SK-N-SH treated with all-trans-retinoic acid at 6 μM for 48 hours (cell line): ENCODE data around the gene CMC1.

Source experiments
- ATAC-seq: fragments of 200-7000 bp; cut with Tn5 transposase; 3 replicates; pipeline ENCODE4 v1.9.1; 2020; ENCODE audit warnings: mild to moderate bottlenecking, moderate library complexity
- ARNTL ChIP-seq: fragments of 450-650 bp; formaldehyde crosslinking; IDR thresholded peaks from 2 replicates; pipeline ENCODE4 v1.5.0; 2020; ENCODE audit warnings: low read depth, mild to moderate bottlenecking, moderate library complexity, borderline replicate concordance
- BACH2 ChIP-seq: fragments of 250-450 bp; sonication (Bioruptor Pico); IDR thresholded peaks from 2 replicates; pipeline ENCODE4 v1.9.0; 2021; ENCODE audit warnings: mild to moderate bottlenecking, borderline replicate concordance
- CSDC2 ChIP-seq: fragments of 250-450 bp; sonication (Bioruptor Pico); IDR thresholded peaks from 2 replicates; pipeline ENCODE4 v1.5.0; 2020; ENCODE audit warnings: mild to moderate bottlenecking, moderate library complexity
- ESRRG ChIP-seq: fragments of 250-450 bp; sonication (Bioruptor Pico); IDR thresholded peaks from 2 replicates; pipeline ENCODE4 v1.6.1; 2021; ENCODE audit warnings: mild to moderate bottlenecking
- GLIS3 ChIP-seq: fragments of 250-450 bp; sonication (Bioruptor Pico); IDR thresholded peaks from 2 replicates; pipeline ENCODE4 v1.5.0; 2020; ENCODE audit warnings: mild to moderate bottlenecking, moderate library complexity
- ISL1 ChIP-seq: fragments of 250-450 bp; sonication (Bioruptor Pico); IDR thresholded peaks from 2 replicates; pipeline ENCODE4 v2.1.2; 2022; ENCODE audit warnings: mild to moderate bottlenecking, moderate library complexity
- OSR1 ChIP-seq: fragments of 250-450 bp; sonication (Bioruptor Pico); IDR thresholded peaks from 2 replicates; pipeline ENCODE4 v1.8.0; 2022; ENCODE audit warnings: moderate library complexity, mild to moderate bottlenecking, inconsistent platforms
- PPARA ChIP-seq: fragments of 250-450 bp; sonication (Bioruptor Pico); IDR thresholded peaks from 2 replicates; pipeline ENCODE4 v1.5.0; 2020; ENCODE audit warnings: mild to moderate bottlenecking, borderline replicate concordance
- RARB ChIP-seq: fragments of 250-450 bp; sonication (Bioruptor Pico); IDR thresholded peaks from 2 replicates; pipeline ENCODE4 v1.8.0; 2021; ENCODE audit warnings: mild to moderate bottlenecking, moderate library complexity
- SNAI2 ChIP-seq: fragments of 250-450 bp; sonication (Bioruptor Pico); IDR thresholded peaks from 2 replicates; pipeline ENCODE4 v1.5.0; 2020; ENCODE audit warnings: mild to moderate bottlenecking, moderate library complexity
- TCF4 ChIP-seq: fragments of 250-450 bp; sonication (Bioruptor Pico); IDR thresholded peaks from 2 replicates; pipeline ENCODE4 v1.8.0; 2021; ENCODE audit warnings: mild to moderate bottlenecking, moderate library complexity, borderline replicate concordance
- TOX ChIP-seq: fragments of 250-450 bp; sonication (Bioruptor Pico); IDR thresholded peaks from 2 replicates; pipeline ENCODE4 v1.8.0; 2021; ENCODE audit warnings: mild to moderate bottlenecking, moderate library complexity, borderline replicate concordance
- ZFP3 ChIP-seq: fragments of 250-450 bp; sonication (Bioruptor Pico); IDR thresholded peaks from 2 replicates; pipeline ENCODE4 v1.5.0; 2020; ENCODE audit warnings: mild to moderate bottlenecking, moderate library complexity
- ZFP30 ChIP-seq: fragments of 450-650 bp; formaldehyde crosslinking; IDR thresholded peaks from 2 replicates; pipeline ENCODE4 v1.5.0; 2022; ENCODE audit warnings: mild to moderate bottlenecking, moderate library complexity
- ZNF565 ChIP-seq: fragments of 450-650 bp; formaldehyde crosslinking; conservative IDR thresholded peaks from 2 replicates; pipeline ENCODE4 v1.5.0; 2020; ENCODE audit warnings: low read depth, mild to moderate bottlenecking, moderate library complexity
- ZNF70 ChIP-seq: fragments of 450-650 bp; formaldehyde crosslinking; IDR thresholded peaks from 2 replicates; pipeline ENCODE4 v1.5.0; 2020; ENCODE audit warnings: mild to moderate bottlenecking, moderate library complexity
- ZNF8 ChIP-seq: fragments of 450-650 bp; formaldehyde crosslinking; IDR thresholded peaks from 2 replicates; pipeline ENCODE4 v1.5.0; 2020; ENCODE audit warnings: mild to moderate bottlenecking, moderate library complexity
- TF ChIP-seq, protein P1 (sequence below): fragments of 250-450 bp; sonication (Bioruptor Pico); IDR thresholded peaks from 2 replicates; pipeline ENCODE4 v1.8.0; 2021; ENCODE audit warnings: low read depth, mild to moderate bottlenecking, moderate library complexity, borderline replicate concordance
- TF ChIP-seq, protein P2 (sequence below): fragments of 250-450 bp; sonication (Bioruptor Pico); IDR thresholded peaks from 2 replicates; pipeline ENCODE4 v1.5.1; 2021; ENCODE audit warnings: mild to moderate bottlenecking, moderate library complexity
- TF ChIP-seq, protein P3 (sequence below): fragments of 250-450 bp; sonication (Bioruptor Pico); IDR thresholded peaks from 2 replicates; pipeline ENCODE4 v1.5.0; 2020; ENCODE audit warnings: mild to moderate bottlenecking, moderate library complexity
- TF ChIP-seq, protein P4 (sequence below): fragments of 250-450 bp; sonication (Bioruptor Pico); IDR thresholded peaks from 2 replicates; pipeline ENCODE4 v1.8.0; 2020; ENCODE audit warnings: mild to moderate bottlenecking, moderate library complexity, borderline replicate concordance

Gene CMC1

DNA sequence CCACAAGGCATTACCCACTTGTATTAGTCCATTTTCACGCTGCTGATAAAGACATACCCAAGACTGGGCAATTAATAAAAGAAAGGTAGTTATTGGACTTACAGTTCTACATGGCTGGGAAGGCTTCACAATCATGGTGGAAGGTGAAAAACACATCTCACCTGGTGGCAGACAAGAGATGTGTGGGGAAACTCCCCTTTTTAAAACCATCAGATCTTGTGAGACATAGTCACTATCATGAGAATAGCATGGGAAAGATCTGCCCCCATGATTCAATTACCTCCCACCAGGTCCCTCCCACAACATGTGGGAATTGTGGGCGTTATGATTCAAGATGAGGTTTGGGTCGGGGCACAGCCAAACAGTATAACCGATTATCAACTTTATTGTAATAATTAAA, 17.0 kb upstream of the CMC1 start (continued):
- TF ChIP-seq, protein P1, sequence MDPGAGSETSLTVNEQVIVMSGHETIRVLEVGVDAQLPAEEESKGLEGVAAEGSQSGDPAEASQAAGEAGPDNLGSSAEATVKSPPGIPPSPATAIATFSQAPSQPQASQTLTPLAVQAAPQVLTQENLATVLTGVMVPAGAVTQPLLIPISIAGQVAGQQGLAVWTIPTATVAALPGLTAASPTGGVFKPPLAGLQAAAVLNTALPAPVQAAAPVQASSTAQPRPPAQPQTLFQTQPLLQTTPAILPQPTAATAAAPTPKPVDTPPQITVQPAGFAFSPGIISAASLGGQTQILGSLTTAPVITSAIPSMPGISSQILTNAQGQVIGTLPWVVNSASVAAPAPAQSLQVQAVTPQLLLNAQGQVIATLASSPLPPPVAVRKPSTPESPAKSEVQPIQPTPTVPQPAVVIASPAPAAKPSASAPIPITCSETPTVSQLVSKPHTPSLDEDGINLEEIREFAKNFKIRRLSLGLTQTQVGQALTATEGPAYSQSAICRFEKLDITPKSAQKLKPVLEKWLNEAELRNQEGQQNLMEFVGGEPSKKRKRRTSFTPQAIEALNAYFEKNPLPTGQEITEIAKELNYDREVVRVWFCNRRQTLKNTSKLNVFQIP (CRISPR knock-in tag), result no peak
- TF ChIP-seq ISL1 (CRISPR knock-in tag) (no peak), ZFP30 (CRISPR knock-in tag) (no peak)

DNA sequence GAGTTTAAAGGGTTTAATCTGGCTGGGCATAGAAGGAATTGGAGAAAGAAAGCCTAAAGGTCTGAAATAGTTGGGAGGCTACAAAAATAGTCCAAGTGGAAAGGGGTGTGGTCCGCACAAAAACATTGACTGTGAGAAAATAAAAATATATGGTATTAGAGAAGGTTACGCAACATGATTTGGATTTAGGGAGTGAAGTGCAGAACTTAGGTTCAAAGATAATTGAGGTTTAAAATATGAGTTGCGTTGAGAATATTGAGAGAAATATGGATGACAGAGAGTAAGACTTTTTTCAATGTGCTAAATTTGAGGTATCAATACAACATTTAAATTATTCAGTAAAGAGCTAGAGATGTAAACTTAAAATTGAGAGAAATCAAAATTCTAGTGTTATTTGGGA, 15.4 kb upstream of the CMC1 start:
- no peak for ATAC-seq
- no peak for TF ChIP-seq ZNF70

DNA sequence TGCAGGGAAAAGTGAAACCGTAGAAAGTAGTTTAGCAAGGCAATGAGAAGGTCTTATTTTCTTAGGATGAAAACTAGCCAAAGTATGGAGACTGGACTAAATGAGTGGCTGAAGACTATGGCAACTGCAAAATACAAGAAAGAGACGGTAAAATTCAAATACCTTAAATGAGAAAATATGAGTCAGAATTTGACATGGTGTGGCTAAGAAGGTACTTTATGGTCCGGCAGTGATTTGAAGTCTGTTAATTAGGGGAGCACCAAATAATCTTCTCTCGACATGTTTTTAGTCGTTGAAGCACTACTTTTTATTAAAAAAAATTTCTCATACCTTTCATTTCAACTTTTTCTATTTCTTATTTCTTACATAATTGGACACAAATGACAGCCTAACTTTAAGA, 12.8 kb upstream of the CMC1 start:
- ATAC-seq, result no peak
- TF ChIP-seq RARB (CRISPR knock-in tag) (no peak), ARNTL (CRISPR knock-in tag) (no peak), SNAI2 (no peak), ESRRG (CRISPR knock-in tag) (no peak), GLIS3 (no peak), TOX (CRISPR knock-in tag) (no peak), ZFP30 (CRISPR knock-in tag) (no peak)
- TF ChIP-seq, protein P2, sequence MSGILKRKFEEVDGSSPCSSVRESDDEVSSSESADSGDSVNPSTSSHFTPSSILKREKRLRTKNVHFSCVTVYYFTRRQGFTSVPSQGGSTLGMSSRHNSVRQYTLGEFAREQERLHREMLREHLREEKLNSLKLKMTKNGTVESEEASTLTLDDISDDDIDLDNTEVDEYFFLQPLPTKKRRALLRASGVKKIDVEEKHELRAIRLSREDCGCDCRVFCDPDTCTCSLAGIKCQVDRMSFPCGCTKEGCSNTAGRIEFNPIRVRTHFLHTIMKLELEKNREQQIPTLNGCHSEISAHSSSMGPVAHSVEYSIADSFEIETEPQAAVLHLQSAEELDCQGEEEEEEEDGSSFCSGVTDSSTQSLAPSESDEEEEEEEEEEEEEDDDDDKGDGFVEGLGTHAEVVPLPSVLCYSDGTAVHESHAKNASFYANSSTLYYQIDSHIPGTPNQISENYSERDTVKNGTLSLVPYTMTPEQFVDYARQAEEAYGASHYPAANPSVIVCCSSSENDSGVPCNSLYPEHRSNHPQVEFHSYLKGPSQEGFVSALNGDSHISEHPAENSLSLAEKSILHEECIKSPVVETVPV (CRISPR knock-in tag), result no peak
- TF ChIP-seq, all 23 proteins: peak for 0

DNA sequence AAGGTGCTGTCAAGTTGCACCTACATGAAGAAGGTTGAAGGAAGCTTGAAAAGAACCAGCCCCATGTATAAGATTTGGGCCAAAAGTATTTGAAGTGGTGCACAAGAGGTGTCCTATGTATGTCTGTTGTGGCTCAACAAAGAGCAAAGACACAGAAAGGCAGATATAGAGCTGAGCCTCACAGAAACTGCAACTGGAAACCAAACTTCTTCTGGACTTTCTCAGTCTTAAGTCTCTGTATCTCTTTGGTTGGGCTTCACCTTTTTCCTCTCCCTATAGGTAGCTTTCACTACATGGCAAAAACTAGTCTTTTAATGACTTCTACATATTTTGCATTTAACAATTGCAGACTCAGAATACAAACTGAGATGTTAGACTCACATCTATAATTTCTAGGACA, 8.8 kb upstream of the CMC1 start:
- TF ChIP-seq ZNF8 (CRISPR knock-in tag) (no peak), ZNF70 (no peak), RARB (CRISPR knock-in tag) (no peak), ARNTL (CRISPR knock-in tag) (no peak), BACH2 (CRISPR knock-in tag) (no peak), ZFP30 (CRISPR knock-in tag) (no peak), TOX (CRISPR knock-in tag) (no peak), ISL1 (CRISPR knock-in tag) (no peak), TCF4 (CRISPR knock-in tag) (no peak), SNAI2 (no peak), ZNF565 (CRISPR knock-in tag) (no peak), PPARA (CRISPR knock-in tag) (no peak), ESRRG (CRISPR knock-in tag) (no peak), ZFP3 (CRISPR knock-in tag) (no peak), GLIS3 (no peak), OSR1 (CRISPR knock-in tag) (no peak), CSDC2 (CRISPR knock-in tag) (no peak)
- TF ChIP-seq, protein P3, sequence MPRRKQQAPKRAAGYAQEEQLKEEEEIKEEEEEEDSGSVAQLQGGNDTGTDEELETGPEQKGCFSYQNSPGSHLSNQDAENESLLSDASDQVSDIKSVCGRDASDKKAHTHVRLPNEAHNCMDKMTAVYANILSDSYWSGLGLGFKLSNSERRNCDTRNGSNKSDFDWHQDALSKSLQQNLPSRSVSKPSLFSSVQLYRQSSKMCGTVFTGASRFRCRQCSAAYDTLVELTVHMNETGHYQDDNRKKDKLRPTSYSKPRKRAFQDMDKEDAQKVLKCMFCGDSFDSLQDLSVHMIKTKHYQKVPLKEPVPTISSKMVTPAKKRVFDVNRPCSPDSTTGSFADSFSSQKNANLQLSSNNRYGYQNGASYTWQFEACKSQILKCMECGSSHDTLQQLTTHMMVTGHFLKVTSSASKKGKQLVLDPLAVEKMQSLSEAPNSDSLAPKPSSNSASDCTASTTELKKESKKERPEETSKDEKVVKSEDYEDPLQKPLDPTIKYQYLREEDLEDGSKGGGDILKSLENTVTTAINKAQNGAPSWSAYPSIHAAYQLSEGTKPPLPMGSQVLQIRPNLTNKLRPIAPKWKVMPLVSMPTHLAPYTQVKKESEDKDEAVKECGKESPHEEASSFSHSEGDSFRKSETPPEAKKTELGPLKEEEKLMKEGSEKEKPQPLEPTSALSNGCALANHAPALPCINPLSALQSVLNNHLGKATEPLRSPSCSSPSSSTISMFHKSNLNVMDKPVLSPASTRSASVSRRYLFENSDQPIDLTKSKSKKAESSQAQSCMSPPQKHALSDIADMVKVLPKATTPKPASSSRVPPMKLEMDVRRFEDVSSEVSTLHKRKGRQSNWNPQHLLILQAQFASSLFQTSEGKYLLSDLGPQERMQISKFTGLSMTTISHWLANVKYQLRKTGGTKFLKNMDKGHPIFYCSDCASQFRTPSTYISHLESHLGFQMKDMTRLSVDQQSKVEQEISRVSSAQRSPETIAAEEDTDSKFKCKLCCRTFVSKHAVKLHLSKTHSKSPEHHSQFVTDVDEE (CRISPR knock-in tag), result no peak
- TF ChIP-seq, protein P4, sequence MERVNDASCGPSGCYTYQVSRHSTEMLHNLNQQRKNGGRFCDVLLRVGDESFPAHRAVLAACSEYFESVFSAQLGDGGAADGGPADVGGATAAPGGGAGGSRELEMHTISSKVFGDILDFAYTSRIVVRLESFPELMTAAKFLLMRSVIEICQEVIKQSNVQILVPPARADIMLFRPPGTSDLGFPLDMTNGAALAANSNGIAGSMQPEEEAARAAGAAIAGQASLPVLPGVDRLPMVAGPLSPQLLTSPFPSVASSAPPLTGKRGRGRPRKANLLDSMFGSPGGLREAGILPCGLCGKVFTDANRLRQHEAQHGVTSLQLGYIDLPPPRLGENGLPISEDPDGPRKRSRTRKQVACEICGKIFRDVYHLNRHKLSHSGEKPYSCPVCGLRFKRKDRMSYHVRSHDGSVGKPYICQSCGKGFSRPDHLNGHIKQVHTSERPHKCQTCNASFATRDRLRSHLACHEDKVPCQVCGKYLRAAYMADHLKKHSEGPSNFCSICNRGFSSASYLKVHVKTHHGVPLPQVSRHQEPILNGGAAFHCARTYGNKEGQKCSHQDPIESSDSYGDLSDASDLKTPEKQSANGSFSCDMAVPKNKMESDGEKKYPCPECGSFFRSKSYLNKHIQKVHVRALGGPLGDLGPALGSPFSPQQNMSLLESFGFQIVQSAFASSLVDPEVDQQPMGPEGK (CRISPR knock-in tag), result no peak
- TF ChIP-seq, protein P2 (CRISPR knock-in tag), result no peak
- no peak for ATAC-seq
